Measurements from ENCODE around the gene ZMIZ1.

The ZMIZ1 gene

GRCh38 chr10:79145517-79146470 lies 77.0 kb downstream of the ZMIZ1 start:
- FAIRE-seq (no peak), DNase-seq (ENCODE audit: extremely low spot score, insufficient read length, low read depth) (no peak)

- FAIRE-seq: no peak
- no peak for DNase-seq (ENCODE audit: extremely low spot score, insufficient read length, low read depth)
Measured at GRCh38 chr10:79146611-79147130, 77.9 kb downstream of the ZMIZ1 start.

GRCh38 chr10:79147306-79147705 lies 78.5 kb downstream of the ZMIZ1 start:
- no peak for FAIRE-seq

GRCh38 chr10:79147796-79148451 lies 79.2 kb downstream of the ZMIZ1 start:
- FAIRE-seq: no peak
- no peak for DNase-seq (ENCODE audit: extremely low spot score, insufficient read length, low read depth)

More at GRCh38 chr10:79147306-79147705, 78.5 kb downstream of the ZMIZ1 start:
- no peak for DNase-seq (ENCODE audit: extremely low spot score, insufficient read length, low read depth)

- FAIRE-seq: no peak
- DNase-seq (ENCODE audit: extremely low spot score, insufficient read length, low read depth): no peak
Measured at GRCh38 chr10:79148452-79149344, 79.9 kb downstream of the ZMIZ1 start.

GRCh38 chr10:79149345-79149661 lies 80.5 kb downstream of the ZMIZ1 start:
- DNase-seq (ENCODE audit: extremely low spot score, insufficient read length, low read depth) (no peak), FAIRE-seq (no peak)

GRCh38 chr10:79149662-79150443 lies 81.1 kb downstream of the ZMIZ1 start:
- DNase-seq (ENCODE audit: extremely low spot score, insufficient read length, low read depth) (peak; percentile 38), FAIRE-seq (peak; percentile 56)

GRCh38 chr10:79150444-79150754 lies 81.6 kb downstream of the ZMIZ1 start:
- DNase-seq (ENCODE audit: extremely low spot score, insufficient read length, low read depth) (no peak), FAIRE-seq (no peak)

- FAIRE-seq: no peak
- DNase-seq (ENCODE audit: extremely low spot score, insufficient read length, low read depth): no peak
Measured at GRCh38 chr10:79152423-79152817, 83.7 kb downstream of the ZMIZ1 start.

- FAIRE-seq (no peak), DNase-seq (ENCODE audit: extremely low spot score, insufficient read length, low read depth) (no peak)
Measured at GRCh38 chr10:79153745-79154144, 85.0 kb downstream of the ZMIZ1 start.

- DNase-seq (ENCODE audit: extremely low spot score, insufficient read length, low read depth) (no peak), FAIRE-seq (no peak)
Measured at GRCh38 chr10:79155301-79156081, 86.7 kb downstream of the ZMIZ1 start.

- DNase-seq (ENCODE audit: extremely low spot score, insufficient read length, low read depth) (no peak), FAIRE-seq (no peak)
Measured at GRCh38 chr10:79156334-79157274, 87.8 kb downstream of the ZMIZ1 start.

- FAIRE-seq (no peak), DNase-seq (ENCODE audit: extremely low spot score, insufficient read length, low read depth) (no peak)
Measured at GRCh38 chr10:79158004-79158340, 89.2 kb downstream of the ZMIZ1 start.

- FAIRE-seq (no peak), DNase-seq (ENCODE audit: extremely low spot score, insufficient read length, low read depth) (no peak)
Measured at GRCh38 chr10:79158402-79159097, 89.8 kb downstream of the ZMIZ1 start.

- FAIRE-seq (no peak), DNase-seq (ENCODE audit: extremely low spot score, insufficient read length, low read depth) (no peak)
Measured at GRCh38 chr10:79159141-79159651, 90.4 kb downstream of the ZMIZ1 start.

GRCh38 chr10:79159785-79160184 lies 91.0 kb downstream of the ZMIZ1 start:
- DNase-seq (ENCODE audit: extremely low spot score, insufficient read length, low read depth) (no peak), FAIRE-seq (no peak)

- no peak for FAIRE-seq
- no peak for DNase-seq (ENCODE audit: extremely low spot score, insufficient read length, low read depth)
Measured at GRCh38 chr10:79160191-79160590, 91.4 kb downstream of the ZMIZ1 start.
